ENCODE data around the gene ZNF473.
"Not testable (repeated sequence)": the region's sequence is repeated elsewhere in the genome, so short reads cannot be mapped to it uniquely, and the experiment has no call there.

Gene ZNF473

DNA sequence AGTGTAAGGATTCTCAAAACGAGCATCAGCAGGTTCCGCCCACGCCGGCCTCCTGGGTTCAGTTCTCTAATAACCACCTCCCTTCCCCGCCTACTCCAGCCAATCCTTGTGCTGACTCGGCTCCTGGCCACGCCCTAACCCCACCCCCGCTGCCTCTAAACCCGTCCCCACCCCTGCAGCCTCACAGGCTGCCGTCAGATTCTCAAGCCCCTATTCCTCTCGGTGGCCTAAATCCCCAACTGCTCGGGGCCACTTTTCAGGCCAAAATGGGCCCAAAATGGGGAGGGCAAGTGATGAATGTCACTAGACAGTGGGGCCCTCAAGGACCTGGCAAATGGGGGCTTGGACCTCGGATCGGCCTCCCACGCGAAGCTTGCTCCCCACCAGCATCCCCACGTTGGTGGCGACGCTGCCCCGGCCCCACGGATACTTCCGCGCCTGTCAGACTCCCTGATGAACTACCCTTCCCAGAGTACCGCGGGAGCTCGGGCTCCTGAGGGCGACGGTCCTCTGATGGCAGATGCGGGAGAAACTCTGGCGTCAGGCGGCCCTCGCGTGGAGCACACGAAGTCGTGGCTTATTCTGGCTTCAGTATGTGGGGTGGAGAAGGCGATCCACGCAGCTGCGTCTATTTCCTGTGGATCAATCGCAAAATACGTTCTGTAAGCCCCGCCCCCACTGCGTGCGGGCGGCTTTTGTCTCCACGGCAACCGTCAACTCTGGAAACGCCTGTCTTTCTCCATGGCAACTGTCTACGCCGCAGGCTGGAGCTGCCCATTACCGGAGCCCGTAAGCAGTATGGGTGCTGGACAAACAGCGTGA is 24.8 kb downstream of the ZNF473 start:
- DNase-seq (ENCODE audit: low read depth), result peak; percentile 77

DNA sequence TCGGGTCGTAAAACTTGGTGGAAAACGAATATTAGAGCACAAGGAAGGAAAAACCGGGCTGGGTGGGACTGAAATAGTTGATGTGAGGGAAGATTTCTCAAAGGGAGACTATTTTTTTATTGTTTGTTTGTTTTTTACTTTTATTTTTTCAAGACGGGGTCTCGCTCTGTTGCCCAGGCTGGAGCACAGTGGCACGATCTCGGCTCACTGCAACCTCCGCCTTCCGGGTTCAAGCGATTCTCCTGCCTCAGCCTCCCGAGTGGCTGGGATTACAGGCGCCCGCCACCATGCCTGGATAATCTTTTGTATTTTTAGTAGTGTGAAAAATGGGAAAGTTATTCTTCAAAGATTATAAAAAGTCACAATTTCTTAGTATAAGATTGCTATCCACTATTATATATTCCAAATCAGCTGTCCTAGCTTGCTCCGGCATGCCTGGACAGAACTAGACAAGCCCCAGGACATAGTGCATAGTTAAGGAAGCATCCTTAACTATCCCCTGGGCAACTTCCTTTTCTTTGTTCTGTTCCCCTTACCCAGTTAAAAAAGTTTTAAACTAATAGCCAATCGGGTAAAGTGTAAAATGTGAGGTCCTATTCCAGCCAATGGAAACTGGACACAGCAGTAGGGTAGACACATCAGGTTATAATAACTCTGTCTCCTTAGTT is 25.6 kb downstream of the ZNF473 start:
- DNase-seq (ENCODE audit: low read depth), result not testable (repeated sequence)

DNA sequence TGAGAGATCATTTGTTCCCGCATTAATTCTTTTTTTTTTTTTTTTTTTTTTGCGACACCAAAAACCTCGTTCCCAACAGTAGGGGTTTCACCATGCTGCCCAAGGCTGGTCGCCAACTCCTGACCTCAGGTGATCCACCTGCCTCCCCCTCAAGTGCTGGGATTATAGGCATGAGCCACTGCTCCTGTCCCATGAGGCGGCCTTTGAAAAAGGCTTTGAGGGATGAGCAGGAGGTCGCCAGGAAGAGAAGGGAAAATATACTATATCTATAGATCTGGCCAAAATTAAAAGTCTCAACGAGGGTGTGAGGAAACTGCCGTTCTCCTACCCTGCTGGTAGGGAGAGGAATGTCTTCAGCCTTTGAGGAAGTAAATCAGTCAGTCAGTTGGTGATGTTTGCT is 26.2 kb downstream of the ZNF473 start:
- no peak for DNase-seq (ENCODE audit: low read depth)

DNA sequence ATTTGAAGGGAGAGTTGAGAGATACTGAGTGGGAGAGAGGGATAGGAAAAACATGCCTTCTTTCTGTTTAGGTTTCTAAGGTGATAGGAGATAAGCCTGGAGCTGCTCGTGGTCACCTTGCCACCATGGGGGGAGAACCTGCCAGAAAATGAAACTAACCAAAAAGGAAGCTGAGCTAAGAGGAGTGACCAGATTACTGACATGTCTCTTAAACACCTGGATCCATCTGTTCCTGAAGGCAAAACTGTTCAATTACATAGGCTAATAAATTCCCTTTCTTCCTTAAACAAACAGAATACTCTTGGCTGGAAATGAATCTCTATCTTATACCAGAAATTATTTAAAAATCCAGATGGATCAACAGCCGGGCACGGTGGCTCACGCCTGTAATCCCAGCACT is 27.3 kb downstream of the ZNF473 start:
- DNase-seq (ENCODE audit: low read depth), result no peak

DNA sequence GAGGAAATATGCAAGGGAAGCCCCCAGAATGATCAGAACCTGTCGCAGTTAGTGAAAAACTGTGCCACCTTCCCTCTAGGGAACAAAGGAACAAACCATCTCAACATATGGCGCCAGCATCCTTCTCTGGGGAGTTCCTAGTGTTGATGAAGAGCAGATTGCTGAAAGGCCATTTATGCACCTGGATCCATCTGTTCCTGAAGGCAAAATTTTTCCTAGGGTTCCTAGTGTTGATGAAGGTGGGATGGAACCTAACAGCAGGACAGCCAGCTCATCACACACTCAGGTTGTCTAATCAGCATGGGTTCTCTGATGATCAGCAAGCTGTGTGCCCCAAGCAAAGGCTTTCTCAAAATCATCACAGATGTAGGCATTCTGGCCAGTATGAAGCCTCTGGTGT is 32.6 kb downstream of the ZNF473 start:
- DNase-seq (ENCODE audit: low read depth), result no peak

DNA sequence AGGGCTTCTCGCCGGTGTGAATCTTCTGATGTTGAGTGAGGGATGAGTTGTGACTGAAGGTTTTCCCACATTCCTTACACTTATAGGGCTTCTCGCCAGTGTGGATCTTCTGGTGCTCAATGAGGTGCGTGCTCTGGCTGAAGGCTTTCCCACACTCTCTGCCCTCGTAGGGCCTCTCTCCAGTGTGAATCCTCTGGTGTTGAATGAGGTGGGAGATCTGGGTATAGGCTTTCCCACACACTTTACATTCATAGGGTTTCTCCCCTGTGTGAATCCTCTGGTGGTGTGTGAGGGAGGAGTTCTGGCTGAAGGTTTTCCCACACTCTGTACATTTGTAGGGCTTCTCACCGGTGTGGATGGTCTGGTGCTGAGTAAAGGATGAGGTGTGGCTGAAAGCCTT is 33.2 kb downstream of the ZNF473 start:
- DNase-seq (ENCODE audit: low read depth), result no peak

DNA sequence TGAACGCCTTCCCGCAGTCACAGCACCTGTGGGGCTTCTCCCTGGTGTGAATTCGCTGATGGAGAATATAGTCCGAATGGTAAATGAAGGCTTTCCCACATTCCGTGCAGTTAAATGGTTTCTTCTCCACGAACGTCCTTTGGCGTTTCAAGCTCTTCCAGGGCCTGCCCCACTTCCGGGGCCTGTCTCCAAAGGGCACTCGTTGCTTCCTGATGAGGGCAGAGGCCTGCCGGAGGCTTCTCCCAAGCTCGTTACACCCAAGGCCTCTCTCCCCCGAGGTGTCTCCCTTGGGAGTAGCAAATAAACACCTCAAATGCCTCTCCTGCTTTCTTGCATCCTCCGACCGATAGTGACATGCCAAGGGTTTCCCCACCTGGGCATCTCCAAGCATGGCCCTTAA is 34.3 kb downstream of the ZNF473 start:
- no peak for DNase-seq (ENCODE audit: low read depth)

DNA sequence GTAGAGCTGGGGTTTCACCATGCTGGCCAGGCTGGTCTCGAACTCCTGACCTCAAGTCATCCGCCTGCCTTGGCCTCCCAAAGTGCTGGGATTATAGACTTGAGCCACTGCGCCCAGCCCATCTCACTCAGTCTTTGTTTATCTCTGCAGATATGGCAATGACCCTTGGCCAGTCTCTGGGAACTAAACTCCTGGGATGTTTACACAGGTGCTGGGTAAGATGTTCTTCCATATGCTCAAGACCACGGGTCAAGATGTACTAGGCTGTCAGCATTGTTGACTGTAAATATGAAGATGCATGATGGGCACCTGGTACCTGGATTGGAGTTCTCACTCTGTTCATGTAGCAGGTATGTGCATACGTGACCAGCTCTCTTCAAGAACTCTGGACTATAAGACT is 35.8 kb downstream of the ZNF473 start:
- DNase-seq (ENCODE audit: low read depth), result no peak

DNA sequence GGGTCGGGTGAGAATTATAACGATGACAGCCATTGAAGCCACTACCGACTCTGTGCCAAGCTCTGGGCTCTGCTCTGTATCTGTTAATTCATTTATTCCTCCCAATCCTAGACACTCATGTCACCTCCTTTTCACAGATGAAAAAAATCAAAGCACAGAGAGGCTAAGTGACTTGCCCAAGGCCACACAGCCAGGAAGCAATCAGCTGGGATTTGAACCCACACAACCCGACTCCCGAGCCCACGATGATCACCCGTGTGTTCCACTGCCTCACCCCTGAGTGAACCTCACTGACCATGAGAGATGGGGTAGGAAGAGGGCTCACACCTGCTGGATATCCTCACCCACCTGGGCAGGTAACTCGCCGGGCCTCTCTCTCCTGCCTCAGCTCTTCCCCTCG is 40.1 kb downstream of the ZNF473 start:
- DNase-seq (ENCODE audit: low read depth), result no peak

DNA sequence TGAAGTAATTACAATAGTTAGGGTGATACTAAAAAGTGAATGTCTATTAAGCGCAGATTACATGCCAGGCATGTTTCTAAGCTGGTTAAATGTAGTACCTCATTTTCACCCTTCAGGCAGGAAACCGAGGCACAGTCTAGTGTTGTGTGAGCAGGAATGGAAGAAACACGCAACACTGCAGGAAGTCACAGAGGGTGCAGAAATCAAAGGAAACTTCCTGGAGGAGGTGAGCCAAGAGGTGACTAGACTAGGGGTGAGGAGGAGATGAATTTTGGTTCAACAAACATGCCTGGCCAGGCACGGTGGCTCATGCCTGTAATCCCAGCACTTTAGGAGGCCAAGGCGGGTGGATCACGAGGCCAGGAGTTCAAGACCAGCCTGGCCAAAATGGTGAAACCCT is 41.8 kb downstream of the ZNF473 start:
- no peak for DNase-seq (ENCODE audit: low read depth)

DNA sequence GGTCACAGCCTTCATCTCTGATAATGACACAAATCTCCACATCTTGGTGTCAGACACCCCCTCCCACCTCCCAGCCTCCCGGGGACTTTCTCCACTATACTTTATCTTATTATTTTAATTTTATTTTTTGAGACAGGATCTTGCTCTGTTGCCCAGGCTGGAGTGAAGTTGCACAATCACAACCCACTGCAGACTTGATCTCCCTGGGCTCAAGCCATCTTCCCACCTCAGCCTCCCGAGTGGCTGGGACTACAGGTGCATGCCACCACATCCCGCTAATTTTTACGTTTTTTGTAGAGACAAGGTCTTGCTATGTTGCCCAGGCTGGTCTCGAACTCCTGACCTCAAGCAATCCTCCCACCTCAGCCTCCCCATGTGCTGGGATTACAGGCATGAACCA is 42.6 kb downstream of the ZNF473 start:
- not testable (repeated sequence) for DNase-seq (ENCODE audit: low read depth)

DNA sequence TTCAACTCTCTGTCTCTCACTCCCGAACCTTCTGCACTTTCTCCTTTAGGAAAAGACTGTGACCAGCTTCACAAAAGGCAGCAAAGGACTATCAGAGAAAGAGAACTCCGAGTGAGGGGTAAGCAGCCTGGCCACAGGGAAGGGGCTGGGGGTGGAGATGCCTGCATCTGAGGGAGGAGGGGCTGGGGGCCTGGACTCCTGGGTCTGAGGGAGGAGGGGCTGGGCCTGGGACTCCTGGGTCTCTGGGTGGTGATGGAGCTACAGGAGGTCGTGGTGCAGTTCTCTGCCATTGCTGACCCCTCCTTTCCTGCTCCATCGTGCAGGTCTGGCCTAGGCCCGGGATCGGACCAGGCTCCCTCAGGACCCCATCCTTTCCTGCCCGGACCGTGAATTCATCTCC is 49.3 kb downstream of the ZNF473 start:
- not testable (repeated sequence) for DNase-seq (ENCODE audit: low read depth)

DNA sequence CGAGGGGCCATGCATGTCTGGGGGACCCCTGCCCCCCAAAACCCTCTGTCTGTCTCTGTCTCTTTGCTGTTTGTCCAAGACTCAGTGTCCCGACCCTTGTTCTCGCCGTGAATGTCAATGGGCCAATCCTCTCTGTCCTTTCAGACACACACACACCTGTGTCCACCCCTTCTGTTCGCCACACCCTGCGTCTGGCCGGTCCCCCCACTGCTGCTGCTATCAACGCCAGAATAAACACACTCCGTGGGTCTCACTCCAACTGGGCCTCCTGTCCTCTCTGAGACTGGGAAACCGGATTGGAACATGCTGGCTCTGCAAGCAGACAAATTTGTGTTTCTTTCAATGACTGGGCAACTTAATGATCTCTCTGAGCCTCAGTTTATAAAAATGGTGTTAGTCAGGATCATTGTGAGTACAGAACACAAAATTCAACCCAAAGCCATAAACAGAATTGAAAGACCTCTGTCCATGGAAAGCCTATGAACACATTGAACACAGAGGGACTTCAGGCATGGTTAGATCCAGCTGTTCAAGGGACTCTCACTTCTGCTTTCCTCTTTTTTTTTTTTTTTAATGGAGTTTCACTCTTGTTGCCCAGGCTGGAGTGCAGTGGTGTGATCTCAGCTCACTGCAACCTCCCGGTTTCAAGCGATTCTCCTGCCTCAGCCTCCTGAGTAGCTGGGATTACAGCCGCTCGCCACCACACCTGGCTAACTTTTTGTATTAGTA is 50.0 kb downstream of the ZNF473 start:
- DNase-seq (ENCODE audit: low read depth), result not testable (repeated sequence)

DNA sequence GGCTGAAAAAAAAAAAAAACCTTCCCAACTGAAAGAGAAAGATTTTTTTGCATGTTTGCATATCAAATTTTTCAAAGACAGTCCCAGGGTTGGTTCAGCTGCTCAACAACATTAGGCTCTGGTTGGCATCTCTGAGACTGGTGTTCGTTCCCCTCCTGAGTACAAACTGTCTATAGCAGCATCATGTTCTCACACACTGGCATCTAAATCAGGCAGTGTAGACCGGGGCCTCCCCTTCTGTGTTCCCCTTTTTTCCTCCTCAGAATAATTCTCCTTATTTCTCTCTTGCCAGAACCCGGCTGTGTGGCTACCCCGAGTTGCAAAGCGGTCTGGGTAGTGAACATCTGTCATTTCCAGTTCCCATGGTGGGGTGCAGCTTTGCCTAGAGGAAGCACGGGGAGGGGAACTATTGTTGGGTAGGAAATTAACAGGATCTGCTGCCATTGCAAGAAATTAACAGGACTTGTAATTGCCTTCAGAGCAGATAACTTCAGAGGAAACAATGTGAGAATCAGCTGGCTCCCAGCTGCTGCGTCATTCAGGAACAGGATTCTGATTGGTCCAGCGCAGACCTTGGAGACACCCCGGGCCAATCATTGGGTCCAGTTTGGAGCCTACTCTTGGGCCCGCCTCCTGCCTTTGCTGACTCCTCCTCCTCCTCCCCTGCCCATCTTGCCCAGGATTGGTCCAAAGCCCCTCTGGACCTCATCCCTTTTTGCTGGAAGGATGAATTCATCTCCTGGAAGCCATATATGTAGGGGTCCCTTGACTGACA is 51.0 kb downstream of the ZNF473 start:
- not testable (repeated sequence) for DNase-seq (ENCODE audit: low read depth)

DNA sequence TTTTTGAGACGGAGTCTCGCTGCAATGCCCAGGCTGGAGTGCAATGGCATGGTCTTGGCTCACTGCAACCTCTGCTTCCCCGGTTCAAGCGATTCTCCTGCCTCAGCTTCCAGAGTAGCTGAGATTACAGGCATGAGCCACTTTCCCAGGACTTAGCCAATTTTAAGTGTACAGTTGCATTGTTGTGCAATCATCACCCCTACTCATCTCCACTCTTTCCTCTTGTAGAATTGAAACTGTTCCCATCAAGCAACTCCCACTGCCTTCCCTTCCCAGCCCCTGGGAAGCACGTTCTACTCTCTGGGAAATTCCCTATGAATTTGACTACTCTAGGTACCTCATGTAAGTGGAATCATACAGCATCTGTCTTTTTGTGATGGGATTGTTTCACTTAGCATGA is 53.2 kb downstream of the ZNF473 start:
- DNase-seq (ENCODE audit: low read depth), result not testable (repeated sequence)

DNA sequence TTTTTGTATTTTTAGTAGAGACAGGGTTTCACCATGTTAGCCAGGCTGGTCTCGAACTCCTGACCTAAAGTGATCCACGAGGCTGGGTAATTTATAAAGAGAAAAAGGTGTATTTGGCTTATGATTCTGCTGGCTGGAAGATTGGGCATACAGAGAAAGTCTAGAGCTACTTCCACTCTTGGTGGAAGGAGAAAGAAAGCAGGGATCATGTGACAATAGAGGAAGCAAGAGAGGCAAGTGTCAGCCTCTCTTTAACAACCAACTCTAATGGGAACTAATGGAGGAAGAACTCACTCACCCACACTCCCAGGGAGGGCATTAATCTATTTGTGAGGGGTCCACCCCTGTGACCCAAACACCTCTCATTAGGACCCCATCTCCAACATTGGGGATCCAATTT is 58.6 kb downstream of the ZNF473 start:
- not testable (repeated sequence) for DNase-seq (ENCODE audit: low read depth)

DNA sequence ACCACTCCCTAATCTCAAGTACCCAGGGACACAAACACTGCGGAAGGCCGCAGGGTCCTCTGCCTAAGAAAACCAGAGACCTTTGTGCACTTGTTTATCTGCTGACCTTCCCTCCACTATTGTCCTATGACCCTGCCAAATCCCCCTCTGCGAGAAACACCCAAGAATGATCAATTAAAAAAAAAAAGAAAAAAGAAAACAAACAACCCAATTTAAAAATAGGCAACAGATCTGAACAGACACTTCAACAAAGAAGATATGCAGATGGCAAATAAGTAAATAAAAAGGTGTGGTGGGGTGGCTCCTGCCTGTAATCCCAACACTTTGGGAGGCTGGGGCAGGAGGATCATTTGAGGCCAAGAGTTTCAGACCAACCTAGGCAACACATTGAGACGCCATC is 61.3 kb downstream of the ZNF473 start:
- DNase-seq (ENCODE audit: low read depth), result not testable (repeated sequence)

DNA sequence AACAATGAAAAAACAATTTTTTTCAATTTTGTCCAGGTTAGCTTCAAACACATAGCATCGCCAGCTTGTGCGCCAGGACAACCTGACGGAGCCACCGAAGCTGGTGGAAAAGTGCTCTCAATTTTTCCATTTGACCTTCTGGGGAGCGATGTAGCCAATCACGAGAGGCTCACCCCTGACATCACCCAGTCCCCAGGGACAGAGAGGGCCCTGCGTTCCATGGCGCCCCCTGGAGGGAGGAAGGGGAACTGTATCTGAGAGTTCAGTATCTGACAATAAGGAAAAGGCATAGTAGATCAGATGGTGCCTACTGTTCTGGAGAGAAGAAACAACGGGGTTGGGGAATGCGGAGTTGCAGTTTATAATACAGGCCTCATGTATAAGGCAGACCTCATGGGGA is 64.9 kb downstream of the ZNF473 start:
- DNase-seq (ENCODE audit: low read depth), result not testable (repeated sequence)

DNA sequence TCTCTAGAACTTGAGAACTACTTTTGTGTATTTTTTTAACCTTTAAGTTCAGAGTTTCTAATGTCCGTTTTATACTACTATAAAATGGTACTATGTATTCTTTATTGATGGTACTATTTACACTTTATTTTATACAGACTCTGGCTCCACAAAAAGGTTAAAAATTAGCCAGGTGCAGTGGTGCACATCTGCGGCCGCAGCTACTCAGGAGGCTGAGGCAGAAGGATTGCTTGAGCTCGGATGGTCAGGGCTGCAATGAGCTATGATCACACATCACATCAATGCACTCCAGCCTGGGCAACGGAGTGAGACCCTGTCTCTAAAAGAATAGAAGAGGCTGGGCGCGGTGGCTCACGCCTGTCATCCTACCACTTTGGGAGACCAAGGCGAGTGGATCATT is 66.0 kb downstream of the ZNF473 start:
- DNase-seq (ENCODE audit: low read depth), result not testable (repeated sequence)

DNA sequence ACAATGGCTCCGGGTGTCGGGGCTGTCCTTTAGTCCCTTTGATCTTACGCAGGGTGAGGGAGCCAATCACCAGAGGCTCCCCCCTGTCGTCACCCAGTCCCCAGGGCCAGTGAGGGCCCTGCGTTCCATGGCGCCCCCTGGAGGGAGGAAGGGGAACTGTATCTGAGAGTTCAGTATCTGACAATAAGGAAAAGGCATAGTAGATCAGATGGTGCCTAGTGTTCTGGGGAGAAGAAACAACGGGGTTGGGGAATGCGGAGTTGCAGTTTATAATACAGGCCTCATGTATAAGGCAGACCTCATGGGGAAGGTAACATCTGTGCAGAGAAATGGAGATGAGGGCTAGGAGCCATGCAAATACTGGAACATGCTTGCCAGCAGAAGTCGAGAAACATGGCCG is 66.8 kb downstream of the ZNF473 start:
- DNase-seq (ENCODE audit: low read depth), result not testable (repeated sequence)

DNA sequence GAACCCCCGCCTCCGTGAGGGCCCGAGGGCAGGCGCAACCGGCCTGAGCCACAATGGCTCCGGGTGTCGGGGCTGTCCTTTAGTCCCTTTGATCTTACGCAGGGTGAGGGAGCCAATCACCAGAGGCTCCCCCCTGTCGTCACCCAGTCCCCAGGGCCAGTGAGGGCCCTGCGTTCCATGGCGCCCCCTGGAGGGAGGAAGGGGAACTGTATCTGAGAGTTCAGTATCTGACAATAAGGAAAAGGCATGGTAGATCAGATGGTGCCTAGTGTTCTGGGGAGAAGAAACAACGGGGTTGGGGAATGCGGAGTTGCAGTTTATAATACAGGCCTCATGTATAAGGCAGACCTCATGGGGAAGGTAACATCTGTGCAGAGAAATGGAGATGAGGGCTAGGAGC is 72.1 kb downstream of the ZNF473 start:
- not testable (repeated sequence) for DNase-seq (ENCODE audit: low read depth)

DNA sequence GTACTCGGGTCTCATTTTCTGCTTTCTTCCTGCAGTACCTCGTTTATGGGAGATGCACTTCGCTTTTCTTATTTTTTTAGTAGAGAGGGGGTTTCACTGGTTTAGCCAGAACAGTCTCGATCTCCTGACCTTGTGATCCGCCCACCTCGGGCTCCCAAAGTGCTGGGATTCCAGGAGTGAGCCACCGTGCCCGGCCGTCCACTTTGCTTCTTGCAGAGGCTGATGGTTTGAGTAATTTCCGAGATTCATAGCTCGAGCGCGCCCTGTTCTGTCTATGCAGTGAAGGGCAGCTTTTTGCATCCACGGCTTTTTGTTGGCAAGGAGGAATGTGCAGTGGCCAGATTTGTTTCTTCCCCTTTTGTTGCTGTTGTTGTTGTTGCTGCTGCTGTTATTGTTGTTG is 73.1 kb downstream of the ZNF473 start:
- DNase-seq (ENCODE audit: low read depth), result not testable (repeated sequence)

Data from fibroblast of gingiva (primary cell).